Naive B cell (primary cell): ENCODE results near the gene EIF2S1. TPM values are rescaled to one million over a fixed set of nuclear protein-coding genes. Genes with fewer than 3 reads are reported as not detected.

Source experiments
- ATAC-seq, 2 donors: fragments of 150-1000 bp; cut with Tn5 transposase; 2 replicates each; pipeline ENCODE4 v1.10.0; 2021; ENCODE audit warnings: low read depth in 2 of 2, mild to moderate bottlenecking in 2 of 2, moderate library complexity in 2 of 2
- DNase-seq: peaks from one replicate; pipeline ENCODE4 v3.0.0; 2022
- H3K27ac Mint-ChIP-seq, 6 donors: one replicate each; pipeline ENCODE4 v1.8.0; 2020 to 2022; ENCODE audit warnings: mild to moderate bottlenecking in 6 of 6, mixed read lengths in 6 of 6, moderate library complexity in 5 of 6, inconsistent platforms in 2 of 6
- H3K27me3 Mint-ChIP-seq, 3 donors: one replicate each; pipeline ENCODE4 v1.8.0; 2021 to 2022; ENCODE audit warnings: mixed read lengths in 3 of 3, mild to moderate bottlenecking in 1 of 3
- H3K36me3 Mint-ChIP-seq, 2 donors: one replicate each; pipeline ENCODE4 v1.8.0; 2020 to 2022; ENCODE audit warnings: mixed read lengths in 2 of 2, inconsistent platforms in 1 of 2, mild to moderate bottlenecking in 1 of 2
- H3K4me1 Mint-ChIP-seq, 3 donors: one replicate each; pipeline ENCODE4 v1.8.0; 2020 to 2022; ENCODE audit warnings: mixed read lengths in 3 of 3, inconsistent platforms in 1 of 3, mild to moderate bottlenecking in 1 of 3, moderate library complexity in 1 of 3
- H3K4me3 Mint-ChIP-seq, 8 donors: one replicate each; pipeline ENCODE4 v1.8.0; 2020 to 2022; ENCODE audit warnings: mild to moderate bottlenecking in 8 of 8, mixed read lengths in 8 of 8, moderate library complexity in 8 of 8, inconsistent platforms in 2 of 8
- H3K9me3 Mint-ChIP-seq, 7 donors: one replicate each; pipeline ENCODE4 v1.8.0; 2020 to 2022; ENCODE audit warnings: mixed read lengths in 7 of 7, mild to moderate bottlenecking in 5 of 7, inconsistent platforms in 2 of 7, moderate library complexity in 1 of 7
- polyA plus RNA-seq, 6 donors: library from polyadenylated mRNA; unstranded; fragments of 300-500 nt; fragmentation: Illumina TruSeq; gene quantifications; one replicate each; pipeline ENCODE4 v1.2.3, GENCODE V29; 2021; ENCODE audit warnings: low read depth in 6 of 6

Gene EIF2S1
- polyA plus RNA-seq, 6 donors from 2014 or later, result 68.6 to 123 (median 108) TPM

DNA sequence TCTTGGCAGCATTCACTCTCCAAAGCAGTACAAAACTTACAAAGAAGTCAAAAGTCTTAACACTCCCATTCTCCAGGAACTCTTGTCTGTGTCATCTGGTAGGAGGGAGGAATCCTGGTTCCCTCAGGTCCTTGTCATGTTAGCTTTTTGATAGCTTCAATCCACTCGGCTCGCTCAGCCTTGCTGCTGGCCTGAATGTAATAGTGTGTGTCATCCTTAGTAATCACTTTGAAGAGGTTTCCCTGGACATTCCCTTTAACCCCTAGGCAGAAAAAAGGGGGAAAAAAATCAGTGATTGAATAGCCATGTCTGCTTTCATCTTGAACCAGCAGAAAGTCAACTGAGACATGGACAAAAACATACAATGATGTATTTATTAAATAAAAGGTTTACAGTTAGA, 27.1 kb downstream of the EIF2S1 start:
- Mint-ChIP-seq H3K4me1 (no peaks in the 10 kb centered on the region), H3K4me3 (no peak overlapping the region), H3K36me3 (peaks cover 21 to 22% of the 10 kb centered on the region in 2 donors), H3K27me3 (no peaks in the 10 kb centered on the region), H3K27ac (no peak overlapping the region), H3K9me3 (no peaks in the 10 kb centered on the region)
- no peak for DNase-seq
- ATAC-seq, result no peak

DNA sequence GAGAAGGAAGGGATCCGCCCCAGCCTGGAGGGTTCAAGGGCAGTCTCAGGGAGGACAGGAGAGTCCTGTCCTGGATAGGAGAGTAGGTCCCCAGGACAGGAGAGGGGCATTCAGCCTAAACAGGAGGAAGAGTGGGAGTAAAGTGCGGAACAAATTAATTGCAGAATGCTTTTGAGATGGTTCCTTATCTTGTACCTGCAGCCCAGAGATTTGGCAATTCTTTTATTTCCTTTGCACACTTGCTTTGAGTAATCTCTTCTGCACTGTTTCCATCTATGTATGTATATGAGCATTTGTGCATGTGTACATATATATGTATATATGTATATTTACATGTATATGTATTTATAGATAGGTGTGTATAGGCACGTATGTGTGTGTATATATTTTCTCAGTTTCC, 29.1 kb downstream of the EIF2S1 start:
- no peak for ATAC-seq
- H3K27ac Mint-ChIP-seq, result no peak overlapping the region

DNA sequence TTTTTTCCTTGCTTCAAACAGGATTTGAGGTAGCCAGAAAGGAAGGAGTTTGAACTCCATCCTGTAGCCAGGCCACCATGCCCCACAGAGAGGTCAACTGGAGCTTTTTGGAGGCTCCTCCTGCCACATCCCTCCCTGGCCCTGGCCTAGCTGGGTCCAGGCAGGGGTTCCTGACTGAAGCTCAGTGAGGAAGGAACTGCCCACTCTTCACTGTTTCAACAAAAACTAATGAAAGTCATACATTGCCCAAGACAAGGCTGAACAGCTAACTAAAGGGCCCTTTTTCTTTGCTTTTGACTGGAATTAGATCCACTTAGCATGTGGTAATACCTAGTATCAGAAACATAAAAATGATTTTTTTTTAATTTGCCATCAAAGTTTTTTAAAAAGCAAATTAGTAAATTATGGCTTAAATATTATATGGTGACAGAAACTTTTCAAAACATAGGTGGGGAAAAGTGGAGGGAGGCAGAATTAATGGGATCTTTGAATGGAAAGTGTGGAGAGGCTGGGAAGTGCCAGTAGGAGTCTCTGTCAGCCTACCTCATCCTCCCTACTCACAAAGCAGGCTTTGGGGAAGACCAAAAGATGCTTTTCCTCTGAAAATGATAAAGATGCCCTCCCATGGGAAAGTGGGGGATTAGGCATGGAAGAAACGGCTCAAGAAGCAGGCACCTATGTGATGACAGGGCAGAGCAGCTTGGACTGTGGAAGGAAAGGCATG, 29.8 kb downstream of the EIF2S1 start:
- peaks cover 7 to 10% of the 10 kb centered on the region in 2 donors for H3K36me3 Mint-ChIP-seq
- peaks cover 0 to 3% (median 0%) of the 10 kb centered on the region in 3 donors for H3K27me3 Mint-ChIP-seq
- no peak overlapping the region for H3K4me3 Mint-ChIP-seq
- ATAC-seq (no peak), DNase-seq (no peak)
- H3K4me1 Mint-ChIP-seq, result no peaks in the 10 kb centered on the region
- no peak overlapping the region for H3K27ac Mint-ChIP-seq
- no peaks in the 10 kb centered on the region for H3K9me3 Mint-ChIP-seq

More for the DNA sequence above, 29.1 kb downstream of the EIF2S1 start:
- Mint-ChIP-seq H3K4me3 (no peak overlapping the region), H3K9me3 (no peaks in the 10 kb centered on the region), H3K36me3 (peaks cover 8 to 12% of the 10 kb centered on the region in 2 donors), H3K4me1 (no peaks in the 10 kb centered on the region), H3K27me3 (no peaks in the 10 kb centered on the region)
- no peak for DNase-seq

DNA sequence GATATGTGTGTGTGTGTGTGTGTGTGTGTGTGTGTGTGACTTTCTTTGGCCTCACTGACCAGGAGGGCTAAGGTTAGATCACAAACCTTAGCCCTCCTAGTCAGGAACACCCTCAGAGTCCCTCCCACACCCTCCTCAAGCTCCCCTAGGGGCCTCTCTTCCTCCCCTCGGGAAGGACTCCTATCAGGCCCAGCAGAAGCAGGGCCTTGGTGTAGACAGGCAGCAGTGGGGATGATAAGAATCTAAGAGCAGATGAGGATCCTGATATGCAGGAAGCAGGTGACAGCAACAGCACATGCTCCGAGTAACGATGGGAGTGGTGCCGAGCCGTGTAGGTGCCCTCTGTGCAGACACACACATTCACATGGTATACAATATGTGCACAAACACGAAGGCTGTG, 31.1 kb downstream of the EIF2S1 start:
- Mint-ChIP-seq H3K36me3 (no peaks in the 10 kb centered on the region), H3K4me3 (no peak overlapping the region), H3K27ac (no peak overlapping the region), H3K9me3 (no peaks in the 10 kb centered on the region), H3K4me1 (no peaks in the 10 kb centered on the region), H3K27me3 (peaks cover 0 to 10% (median 1%) of the 10 kb centered on the region in 3 donors)
- DNase-seq, result no peak
- ATAC-seq, result no peak

GRCh38 chr14:67392123-67392522, 32.0 kb downstream of the EIF2S1 start:
- peaks cover 4 to 15% (median 7%) of the 10 kb centered on the region in 3 donors for H3K27me3 Mint-ChIP-seq
- DNase-seq, result no peak
- H3K9me3 Mint-ChIP-seq, result no peaks in the 10 kb centered on the region
- H3K4me1 Mint-ChIP-seq, result no peaks in the 10 kb centered on the region
- no peak overlapping the region for H3K4me3 Mint-ChIP-seq
- H3K36me3 Mint-ChIP-seq, result no peaks in the 10 kb centered on the region
- no peak for ATAC-seq
- no peak overlapping the region for H3K27ac Mint-ChIP-seq

- no peak for DNase-seq
- H3K4me3 Mint-ChIP-seq, result no peak overlapping the region
Observed at GRCh38 chr14:67392800-67393199, 32.7 kb downstream of the EIF2S1 start.

GRCh38 chr14:67393689-67394088, 33.6 kb downstream of the EIF2S1 start:
- peaks cover 4 to 27% (median 15%) of the 10 kb centered on the region in 3 donors for H3K27me3 Mint-ChIP-seq
- no peak for ATAC-seq
- no peaks in the 10 kb centered on the region for H3K9me3 Mint-ChIP-seq
- H3K4me1 Mint-ChIP-seq, result no peaks in the 10 kb centered on the region
- H3K4me3 Mint-ChIP-seq, result no peak overlapping the region
- no peaks in the 10 kb centered on the region for H3K36me3 Mint-ChIP-seq
- no peak overlapping the region for H3K27ac Mint-ChIP-seq
- no peak for DNase-seq

More at GRCh38 chr14:67392800-67393199, 32.7 kb downstream of the EIF2S1 start:
- Mint-ChIP-seq H3K4me1 (no peaks in the 10 kb centered on the region), H3K27ac (no peak overlapping the region), H3K9me3 (no peaks in the 10 kb centered on the region), H3K36me3 (no peaks in the 10 kb centered on the region), H3K27me3 (peaks cover 4 to 20% (median 7%) of the 10 kb centered on the region in 3 donors)
- ATAC-seq, result no peak

- Mint-ChIP-seq H3K36me3 (no peaks in the 10 kb centered on the region), H3K27me3 (peaks cover 8 to 42% (median 25%) of the 10 kb centered on the region in 3 donors), H3K27ac (no peak overlapping the region), H3K9me3 (no peaks in the 10 kb centered on the region), H3K4me3 (no peak overlapping the region), H3K4me1 (no peaks in the 10 kb centered on the region)
- no peak for ATAC-seq
- DNase-seq, result no peak
Observed at GRCh38 chr14:67395086-67395875, 35.2 kb downstream of the EIF2S1 start.

DNA sequence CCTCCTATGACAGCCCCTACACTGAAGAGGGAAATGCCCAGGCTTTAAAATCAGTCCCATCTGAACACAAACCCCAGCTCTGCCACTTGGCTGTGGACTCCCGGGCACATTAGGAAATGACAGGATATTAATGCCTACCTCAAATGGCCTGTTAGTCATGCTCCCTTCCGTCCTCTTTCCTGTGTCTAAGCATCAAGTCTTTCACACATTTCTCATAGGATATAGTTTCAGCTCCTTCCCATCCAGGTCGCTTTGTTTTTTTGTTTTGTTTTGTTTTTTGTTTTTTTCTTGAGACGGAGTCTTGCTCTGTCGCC, 35.7 kb downstream of the EIF2S1 start:
- no peaks in the 10 kb centered on the region for H3K4me1 Mint-ChIP-seq
- no peaks in the 10 kb centered on the region for H3K9me3 Mint-ChIP-seq
- H3K36me3 Mint-ChIP-seq, result no peaks in the 10 kb centered on the region
- ATAC-seq, result no peak
- H3K27me3 Mint-ChIP-seq, result peaks cover 8 to 45% (median 25%) of the 10 kb centered on the region in 3 donors
- no peak overlapping the region for H3K27ac Mint-ChIP-seq
- no peak overlapping the region for H3K4me3 Mint-ChIP-seq
- DNase-seq, result no peak

GRCh38 chr14:67396381-67396970, 36.3 kb downstream of the EIF2S1 start:
- Mint-ChIP-seq H3K9me3 (peaks cover 0 to 2% (median 0%) of the 10 kb centered on the region in 7 donors), H3K36me3 (no peaks in the 10 kb centered on the region), H3K27ac (no peak overlapping the region), H3K4me1 (no peaks in the 10 kb centered on the region), H3K4me3 (no peak overlapping the region), H3K27me3 (peaks cover 8 to 45% (median 29%) of the 10 kb centered on the region in 3 donors)
- no peak for DNase-seq
- no peak for ATAC-seq

GRCh38 chr14:67397536-67397935, 37.4 kb downstream of the EIF2S1 start:
- no peak for DNase-seq
- ATAC-seq, result no peak
- Mint-ChIP-seq H3K27me3 (peaks cover 8 to 46% (median 33%) of the 10 kb centered on the region in 3 donors), H3K4me3 (no peak overlapping the region), H3K4me1 (no peaks in the 10 kb centered on the region), H3K27ac (no peak overlapping the region), H3K9me3 (peaks cover 0 to 4% (median 2%) of the 10 kb centered on the region in 7 donors), H3K36me3 (no peaks in the 10 kb centered on the region)

DNA sequence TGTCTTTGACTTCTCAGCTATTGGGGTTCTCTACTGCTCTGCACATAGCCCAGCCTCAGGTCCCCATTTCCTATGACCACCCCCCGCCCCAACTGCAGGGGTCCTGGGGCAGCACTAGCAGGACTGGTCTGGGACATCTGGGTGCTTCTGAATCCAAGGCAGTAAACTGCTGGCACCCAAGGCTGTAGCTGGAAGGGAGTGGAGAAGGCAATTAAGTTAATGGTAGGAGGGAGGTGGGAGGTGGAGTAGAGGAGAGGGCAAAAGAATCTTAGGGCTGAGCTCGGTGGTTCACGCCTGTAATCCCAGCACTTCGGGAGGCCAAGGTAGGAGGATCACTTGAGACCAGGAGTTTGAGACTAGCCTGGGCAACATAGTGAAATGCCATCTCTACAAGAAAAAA, 40.3 kb downstream of the EIF2S1 start:
- no peak for ATAC-seq
- peak overlapping the region in 1 of 6 donors; percentile 80 for H3K27ac Mint-ChIP-seq
- no peak for DNase-seq
- H3K9me3 Mint-ChIP-seq, result peaks cover 0 to 9% (median 2%) of the 10 kb centered on the region in 7 donors
- H3K4me1 Mint-ChIP-seq, result no peaks in the 10 kb centered on the region
- peaks cover 8 to 46% (median 33%) of the 10 kb centered on the region in 3 donors for H3K27me3 Mint-ChIP-seq
- no peaks in the 10 kb centered on the region for H3K36me3 Mint-ChIP-seq
- no peak overlapping the region for H3K4me3 Mint-ChIP-seq

GRCh38 chr14:67405771-67406170, 45.6 kb downstream of the EIF2S1 start:
- ATAC-seq, result no peak
- H3K9me3 Mint-ChIP-seq, result peaks cover 0 to 9% (median 2%) of the 10 kb centered on the region in 7 donors
- no peak overlapping the region for H3K4me3 Mint-ChIP-seq

More at GRCh38 chr14:67405771-67406170, 45.6 kb downstream of the EIF2S1 start:
- H3K27ac Mint-ChIP-seq, result no peak overlapping the region
- DNase-seq, result no peak
- no peaks in the 10 kb centered on the region for H3K36me3 Mint-ChIP-seq
- no peaks in the 10 kb centered on the region for H3K4me1 Mint-ChIP-seq
- H3K27me3 Mint-ChIP-seq, result peaks cover 9 to 14% (median 14%) of the 10 kb centered on the region in 3 donors
